Thyroid gland (tissue), 4 donors: ENCODE data around the gene TYSND1. TPM values are rescaled to one million over a fixed set of nuclear protein-coding genes. Genes with fewer than 3 reads are reported as not detected.

Source experiments
- DNase-seq, 2 donors: peaks; one replicate each; pipeline ENCODE4 v3.0.0-alpha.2; 2019
- H3K27ac ChIP-seq, 3 donors: fragments of 200-600 bp; sonication (generic); 1 replicate in 2 of 3; 2 replicates in 1 of 3; pipeline ENCODE4 v1.5.1; 2016 to 2019; ENCODE audit warnings: mild to moderate bottlenecking in 1 of 3, moderate library complexity in 1 of 3
- H3K27me3 ChIP-seq: fragments of 200-600 bp; sonication (generic); one replicate; pipeline ENCODE4 v1.5.1; 2019
- H3K36me3 ChIP-seq, 2 donors: fragments of 200-600 bp; sonication (generic); one replicate each; pipeline ENCODE4 v1.5.1; 2016 to 2019
- H3K4me1 ChIP-seq, 2 donors: fragments of 200-600 bp; sonication (generic); one replicate each; pipeline ENCODE4 v1.5.1; 2017 to 2019
- H3K4me3 ChIP-seq, 3 donors: fragments of 200-600 bp; sonication (generic); replicated peaks in 1 of 3; 1 replicate in 2 of 3; 2 replicates in 1 of 3; pipeline ENCODE4 v1.5.1; 2016; ENCODE audit warnings: mild to moderate bottlenecking in 1 of 3
- H3K9me3 ChIP-seq: fragments of 200-600 bp; sonication (generic); one replicate; pipeline ENCODE4 v1.5.1; 2017
- POLR2A ChIP-seq, 2 donors: fragments of 450-650 bp; IDR thresholded peaks; one replicate each; pipeline ENCODE4 v1.6.1; 2017; ENCODE audit warnings: antibody characterized with exemption in 2 of 2, mild to moderate bottlenecking in 2 of 2, moderate library complexity in 1 of 2
- WGBS, 2 donors: methylation state at CpG; one replicate each; pipeline ENCODE4 v1.1.5; 2017; 5-methylcytosine and 5-hydroxymethylcytosine counted together
- intact Hi-C: fragments of 100-400 bp; cut with DNase I; formaldehyde crosslinking; loops from one replicate; pipeline ENCODE4 v1.15.1; 2023
- total RNA-seq, 4 donors: library from RNA; depleted of rRNA; stranded (reverse); fragments of >200 nt; gene quantifications; one replicate each; pipeline ENCODE4 v1.2.3, GENCODE V29; 2016
- TF ChIP-seq, protein P1 (sequence below), 6 experiments: fragments of 200-600 bp in 3 of 6; fragments of 450-650 bp in 3 of 6; sonication (generic) in 3 of 6; IDR thresholded peaks; one replicate each; pipeline ENCODE4 v1.5.1; 2016 to 2019; ENCODE audit warnings: antibody characterized with exemption in 6 of 6, mild to moderate bottlenecking in 2 of 6, inconsistent platforms in 1 of 6, moderate library complexity in 1 of 6

Gene TYSND1
- total RNA-seq, 4 donors from 2014 or later, result 17.1 to 31.2 (median 25.1) TPM

GRCh38 chr10:70139151-70139996 lies 7.1 kb downstream of the TYSND1 start:
- 92 to 96% methylated on average over 9 to 11 of the region's 11 CpGs for WGBS, 2 donors
- DNase-seq, result no peak
- Histone ChIP-seq H3K36me3 (peaks cover 0 to 3% of the 10 kb centered on the region in 2 donors), H3K27me3 (no peaks in the 10 kb centered on the region), H3K27ac (no peak overlapping the region), H3K4me1 (no peaks in the 10 kb centered on the region), H3K4me3 (no peak overlapping the region), H3K9me3 (no peaks in the 10 kb centered on the region)
- intact Hi-C loops, result no loop called here
- TF ChIP-seq, protein P1, sequence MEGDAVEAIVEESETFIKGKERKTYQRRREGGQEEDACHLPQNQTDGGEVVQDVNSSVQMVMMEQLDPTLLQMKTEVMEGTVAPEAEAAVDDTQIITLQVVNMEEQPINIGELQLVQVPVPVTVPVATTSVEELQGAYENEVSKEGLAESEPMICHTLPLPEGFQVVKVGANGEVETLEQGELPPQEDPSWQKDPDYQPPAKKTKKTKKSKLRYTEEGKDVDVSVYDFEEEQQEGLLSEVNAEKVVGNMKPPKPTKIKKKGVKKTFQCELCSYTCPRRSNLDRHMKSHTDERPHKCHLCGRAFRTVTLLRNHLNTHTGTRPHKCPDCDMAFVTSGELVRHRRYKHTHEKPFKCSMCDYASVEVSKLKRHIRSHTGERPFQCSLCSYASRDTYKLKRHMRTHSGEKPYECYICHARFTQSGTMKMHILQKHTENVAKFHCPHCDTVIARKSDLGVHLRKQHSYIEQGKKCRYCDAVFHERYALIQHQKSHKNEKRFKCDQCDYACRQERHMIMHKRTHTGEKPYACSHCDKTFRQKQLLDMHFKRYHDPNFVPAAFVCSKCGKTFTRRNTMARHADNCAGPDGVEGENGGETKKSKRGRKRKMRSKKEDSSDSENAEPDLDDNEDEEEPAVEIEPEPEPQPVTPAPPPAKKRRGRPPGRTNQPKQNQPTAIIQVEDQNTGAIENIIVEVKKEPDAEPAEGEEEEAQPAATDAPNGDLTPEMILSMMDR (IDR thresholded peaks at IDR 0.05), result no peak
- no peak for TF ChIP-seq POLR2A (IDR thresholded peaks at IDR 0.05)

DNA sequence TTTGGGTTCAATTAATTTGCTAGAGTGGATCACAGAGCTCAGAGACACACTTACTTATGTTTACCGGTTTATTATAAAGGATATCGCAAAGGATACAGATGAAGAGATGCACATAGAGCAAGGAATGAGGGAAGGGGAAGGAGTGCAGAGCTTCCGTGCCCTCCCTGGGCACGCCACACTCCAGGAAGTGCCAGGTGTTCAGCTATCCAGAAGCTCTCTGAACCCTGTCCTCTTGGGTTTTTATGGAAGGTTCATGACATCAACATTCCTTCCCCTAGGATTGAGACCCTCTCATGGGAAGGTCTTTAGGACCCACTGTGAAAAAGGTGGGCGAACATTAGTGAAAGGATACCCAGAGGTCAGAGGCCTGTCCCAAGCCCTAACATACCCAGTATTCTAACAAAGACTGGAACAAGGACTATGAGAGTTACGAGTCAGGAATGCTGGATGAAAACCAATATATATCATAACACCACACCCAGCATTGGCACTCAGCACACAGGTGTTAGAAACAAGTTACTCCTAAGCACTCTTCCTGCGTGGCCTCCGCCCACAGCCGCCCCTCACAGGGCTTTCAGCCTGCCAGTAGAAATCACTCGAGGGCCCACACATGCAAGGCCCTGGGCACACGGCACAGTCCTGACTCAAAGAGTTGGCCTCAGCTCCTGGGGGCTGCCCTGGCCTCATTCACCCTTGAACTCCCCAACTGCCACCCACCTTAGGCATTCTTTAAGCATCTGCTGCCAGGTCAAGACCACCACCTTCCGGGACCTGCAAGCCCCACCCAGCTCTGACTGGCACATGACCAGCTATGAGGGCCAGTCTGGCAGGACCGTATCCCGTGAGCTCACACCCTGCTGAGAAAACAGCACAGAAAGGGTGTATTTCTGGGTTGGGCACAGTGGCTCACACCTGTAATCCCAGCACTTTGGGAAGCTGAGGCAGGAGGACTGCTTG lies 8.3 kb downstream of the TYSND1 start:
- Histone ChIP-seq H3K4me3 (no peak overlapping the region), H3K9me3 (no peaks in the 10 kb centered on the region), H3K27me3 (no peaks in the 10 kb centered on the region), H3K4me1 (peaks cover 4 to 5% of the 10 kb centered on the region in 2 donors), H3K27ac (no peak overlapping the region), H3K36me3 (peaks cover 0 to 3% of the 10 kb centered on the region in 2 donors)
- TF ChIP-seq, protein P1 (IDR thresholded peaks at IDR 0.05), result no peak
- no peak for TF ChIP-seq POLR2A (IDR thresholded peaks at IDR 0.05)
- intact Hi-C loops, result no loop called here
- WGBS, 2 donors, result 93 to 94% methylated on average over 14 of the region's 14 CpGs
- no peak for DNase-seq

DNA sequence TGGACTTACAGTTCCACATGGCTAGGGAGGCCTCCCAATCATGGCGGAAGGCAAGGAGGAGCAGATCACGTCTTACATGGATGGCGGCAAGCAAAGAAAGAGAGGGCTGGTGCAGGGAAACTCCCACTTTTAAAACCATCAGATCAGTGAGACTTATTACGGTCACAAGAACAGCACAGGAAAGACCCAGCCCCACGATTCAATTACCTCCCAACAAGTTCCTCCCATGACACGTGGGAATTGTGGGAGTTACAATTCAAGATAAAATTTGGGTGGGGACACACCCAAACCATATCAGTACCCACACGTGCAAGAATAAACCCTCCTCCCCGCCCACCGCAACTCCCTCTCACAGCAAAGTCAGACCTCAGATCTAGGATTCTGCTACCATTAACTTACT lies 9.4 kb downstream of the TYSND1 start:
- Histone ChIP-seq H3K27me3 (no peaks in the 10 kb centered on the region), H3K36me3 (peaks cover 0 to 3% of the 10 kb centered on the region in 2 donors), H3K27ac (no peak overlapping the region), H3K4me3 (no peak overlapping the region), H3K9me3 (no peaks in the 10 kb centered on the region), H3K4me1 (peaks cover 8 to 10% of the 10 kb centered on the region in 2 donors)
- WGBS, 2 donors, result 80 to 89% methylated on average over 9 of the region's 9 CpGs
- TF ChIP-seq POLR2A (IDR thresholded peaks at IDR 0.05), result no peak
- TF ChIP-seq, protein P1 (IDR thresholded peaks at IDR 0.05), result no peak
- intact Hi-C loops, result no loop called here
- DNase-seq, result no peak

GRCh38 chr10:70135684-70136083 lies 10.8 kb downstream of the TYSND1 start:
- H3K27me3 ChIP-seq, result no peaks in the 10 kb centered on the region
- intact Hi-C loops, result no loop called here
- H3K36me3 ChIP-seq, result peaks cover 0 to 3% of the 10 kb centered on the region in 2 donors
- no peak overlapping the region for H3K4me3 ChIP-seq
- no peaks in the 10 kb centered on the region for H3K9me3 ChIP-seq
- WGBS, 2 donors, result 65 to 75% methylated on average over 7 of the region's 7 CpGs
- no peak overlapping the region for H3K27ac ChIP-seq
- DNase-seq, result no peak
- H3K4me1 ChIP-seq, result peaks cover 18 to 24% of the 10 kb centered on the region in 2 donors
- TF ChIP-seq, protein P1 (IDR thresholded peaks at IDR 0.05), result no peak
- no peak for TF ChIP-seq POLR2A (IDR thresholded peaks at IDR 0.05)
